Prostate gland (tissue), 2 donors: Measurements from ENCODE around the gene ZBTB43. TPM values are rescaled to one million over a fixed set of nuclear protein-coding genes. Genes with fewer than 3 reads are reported as not detected.

Experiments
- DNase-seq: peaks from one replicate; pipeline ENCODE4 v3.0.0-alpha.2; 2019; ENCODE audit warnings: low spot score
- H3K27ac ChIP-seq, 2 donors: fragments of 200-600 bp; sonication (generic); 2 replicates each; pipeline ENCODE4 v1.5.1; 2017 to 2019
- H3K27me3 ChIP-seq: fragments of 200-600 bp; sonication (generic); replicated peaks from 2 replicates; pipeline ENCODE4 v1.5.1; 2019; ENCODE audit not compliant: insufficient read depth
- H3K36me3 ChIP-seq, 2 donors: fragments of 200-600 bp; sonication (generic); 1 replicate in 1 of 2; 2 replicates in 1 of 2; pipeline versions ENCODE4 v1.5.1 to v1.8.1; 2017 to 2019
- H3K4me1 ChIP-seq: fragments of 200-600 bp; sonication (generic); replicated peaks from 2 replicates; pipeline ENCODE4 v1.5.1; 2019
- H3K4me3 ChIP-seq, 2 donors: fragments of 200-600 bp; sonication (generic); 2 replicates each; pipeline ENCODE4 v1.5.1; 2017 to 2019
- H3K9me3 ChIP-seq: fragments of 200-600 bp; sonication (generic); 2 replicates; pipeline ENCODE4 v1.5.1; 2017
- POLR2A ChIP-seq: fragments of 450-650 bp; IDR thresholded peaks from one replicate; pipeline ENCODE4 v1.6.1; 2016; ENCODE audit warnings: antibody characterized with exemption, mild to moderate bottlenecking
- POLR2AphosphoS5 ChIP-seq: sonication (generic); formaldehyde crosslinking; IDR thresholded peaks from one replicate; pipeline ENCODE4 v1.6.1; 2017; ENCODE audit warnings: antibody characterized with exemption
- WGBS: methylation state at CpG from one replicate; pipeline ENCODE4 v1.1.5; 2018; 5-methylcytosine and 5-hydroxymethylcytosine counted together
- intact Hi-C: fragments of 100-400 bp; cut with DNase I; formaldehyde crosslinking; loops from one replicate; pipeline ENCODE4 v1.14.2; 2022
- total RNA-seq, 2 donors: library from RNA; depleted of rRNA; stranded (reverse); fragments of >200 nt; gene quantifications; one replicate each; pipeline ENCODE4 v1.1.0, GENCODE V29; 2016
- TF ChIP-seq, protein P1 (sequence below), 4 experiments: fragments of 200-600 bp in 2 of 4; fragments of 450-650 bp in 2 of 4; sonication (generic) in 2 of 4; IDR thresholded peaks; 1 replicate in 3 of 4; 2 replicates in 1 of 4; pipeline ENCODE4 v1.5.1; 2016 to 2019; ENCODE audit warnings: antibody characterized with exemption in 4 of 4, mild to moderate bottlenecking in 2 of 4, moderate library complexity in 2 of 4

ZBTB43 gene
- total RNA-seq, 2 donors from 2014 or later, result 30.0 to 118 TPM

DNA sequence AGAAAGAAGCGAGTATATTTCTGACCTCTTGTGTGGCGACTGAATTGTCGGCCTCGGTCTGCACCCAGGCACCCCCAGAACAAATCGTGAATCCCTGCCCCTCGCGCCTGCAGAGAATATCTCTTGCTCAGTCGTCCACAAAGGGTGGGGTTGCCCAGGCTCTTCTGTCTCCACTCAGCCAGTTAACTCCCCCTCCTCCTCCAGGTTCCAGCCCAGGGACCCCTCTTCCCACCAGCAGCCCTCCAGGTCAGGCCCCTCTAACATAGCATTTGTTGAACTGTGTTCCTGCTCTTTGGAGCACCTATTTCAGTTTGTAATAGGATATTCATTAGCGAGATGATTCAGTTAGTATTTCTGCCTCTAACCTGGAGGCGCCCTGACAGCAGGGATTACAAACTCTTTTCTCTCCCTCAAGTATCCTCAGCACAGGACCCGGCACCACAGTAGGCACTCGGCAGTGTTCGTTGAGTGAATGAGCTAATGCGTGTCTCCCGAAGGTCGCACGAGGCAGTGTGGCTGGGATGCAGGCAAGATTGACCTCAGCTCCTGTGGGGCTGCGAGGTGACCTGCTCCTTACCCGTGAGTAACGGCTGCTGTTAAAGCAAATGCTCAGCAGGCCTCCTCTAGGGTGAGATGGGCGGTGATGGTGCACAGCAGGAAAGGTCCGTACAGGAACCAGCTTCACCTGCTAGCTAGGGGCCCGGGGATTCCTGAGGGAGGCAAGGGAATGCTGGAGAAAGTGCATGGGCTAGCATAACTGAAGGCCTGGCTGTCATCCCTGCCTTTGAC lies 81.4 kb downstream of the ZBTB43 start:
- Histone ChIP-seq H3K9me3 (no peaks in the 10 kb centered on the region), H3K4me1 (peaks cover 5% of the 10 kb centered on the region), H3K4me3 (no peak overlapping the region), H3K27me3 (no peaks in the 10 kb centered on the region), H3K27ac (no peak overlapping the region), H3K36me3 (no peaks in the 10 kb centered on the region)
- no peak for DNase-seq
- TF ChIP-seq POLR2AphosphoS5, result no peak
- no peak for TF ChIP-seq POLR2A
- TF ChIP-seq, protein P1, sequence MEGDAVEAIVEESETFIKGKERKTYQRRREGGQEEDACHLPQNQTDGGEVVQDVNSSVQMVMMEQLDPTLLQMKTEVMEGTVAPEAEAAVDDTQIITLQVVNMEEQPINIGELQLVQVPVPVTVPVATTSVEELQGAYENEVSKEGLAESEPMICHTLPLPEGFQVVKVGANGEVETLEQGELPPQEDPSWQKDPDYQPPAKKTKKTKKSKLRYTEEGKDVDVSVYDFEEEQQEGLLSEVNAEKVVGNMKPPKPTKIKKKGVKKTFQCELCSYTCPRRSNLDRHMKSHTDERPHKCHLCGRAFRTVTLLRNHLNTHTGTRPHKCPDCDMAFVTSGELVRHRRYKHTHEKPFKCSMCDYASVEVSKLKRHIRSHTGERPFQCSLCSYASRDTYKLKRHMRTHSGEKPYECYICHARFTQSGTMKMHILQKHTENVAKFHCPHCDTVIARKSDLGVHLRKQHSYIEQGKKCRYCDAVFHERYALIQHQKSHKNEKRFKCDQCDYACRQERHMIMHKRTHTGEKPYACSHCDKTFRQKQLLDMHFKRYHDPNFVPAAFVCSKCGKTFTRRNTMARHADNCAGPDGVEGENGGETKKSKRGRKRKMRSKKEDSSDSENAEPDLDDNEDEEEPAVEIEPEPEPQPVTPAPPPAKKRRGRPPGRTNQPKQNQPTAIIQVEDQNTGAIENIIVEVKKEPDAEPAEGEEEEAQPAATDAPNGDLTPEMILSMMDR (IDR thresholded peaks at IDR 0.05), result no peak
- intact Hi-C loops, result no loop called here
- 76% methylated on average over 23 of the region's 23 CpGs for WGBS

DNA sequence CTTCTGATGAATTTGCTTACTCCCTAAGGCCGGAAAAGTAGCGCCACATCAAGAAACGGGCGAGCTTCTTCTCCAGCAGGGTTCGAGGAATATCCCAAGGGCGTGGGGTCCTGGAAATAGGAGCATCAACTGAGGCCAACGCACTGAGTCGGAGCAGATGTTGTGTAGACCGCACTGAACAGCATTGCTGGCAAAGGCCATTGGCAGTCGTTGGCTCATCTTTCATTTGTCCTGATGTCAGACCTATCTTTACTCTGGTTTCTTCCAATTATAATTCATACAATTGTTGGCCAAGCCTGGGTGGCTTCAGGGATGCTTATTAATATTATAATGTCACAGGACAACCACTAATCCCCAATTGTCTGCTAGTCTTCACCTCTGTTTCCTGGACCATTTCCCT lies 82.1 kb downstream of the ZBTB43 start:
- no peaks in the 10 kb centered on the region for H3K36me3 ChIP-seq
- TF ChIP-seq, protein P1 (IDR thresholded peaks at IDR 0.05), result no peak
- TF ChIP-seq POLR2AphosphoS5, result no peak
- DNase-seq, result no peak
- no peak overlapping the region for H3K4me3 ChIP-seq
- H3K27me3 ChIP-seq, result no peaks in the 10 kb centered on the region
- peaks cover 5% of the 10 kb centered on the region for H3K4me1 ChIP-seq
- WGBS, result 88% methylated on average over 10 of the region's 10 CpGs
- H3K9me3 ChIP-seq, result no peaks in the 10 kb centered on the region
- no peak overlapping the region for H3K27ac ChIP-seq
- intact Hi-C loops, result no loop called here

Other genes with a start within 250 kb of the ZBTB43 start
- gene LMX1B, start 191.1 kb upstream of the ZBTB43 start, total RNA-seq, result 1 to 10 TPM in 1 of 2 donors, under 1 TPM in 1; 0.18 to 2.1 TPM
- 10 to 100 TPM in 1 of 2 donors, 1 to 10 TPM in 1; 4.5 to 10.8 TPM for gene ZBTB34, start 55.6 kb downstream of the ZBTB43 start, total RNA-seq
- 10 to 100 TPM; 14.7 to 20.7 TPM for gene RALGPS1, start 109.7 kb downstream of the ZBTB43 start, total RNA-seq